OCI-LY7 (cell line): ENCODE data around the gene BRME1. TPM values are rescaled to one million over a fixed set of nuclear protein-coding genes. Genes with fewer than 3 reads are reported as not detected.
A peak's percentile ranks its signal among the peaks of the same experiment; 100 is the strongest.

Experiments
- BruUV-seq: library from RNA; stranded (reverse); fragments of 400-500 nt; replicated peaks from 2 replicates; lab custom pipeline; 2021; lab: Mats Ljungman, UMichigan
- CTCF ChIA-PET: fragments of 300-600 bp; sonication (Branson Sonifier 250); formaldehyde crosslinking; loops from one replicate; lab custom pipeline; 2022; ENCODE audit warnings: antibody characterized with exemption; ENCODE audit not compliant: unreplicated experiment; lab: Charles Lee
- POLR2A ChIA-PET: fragments of 300-600 bp; sonication (Branson Sonifier 250); formaldehyde crosslinking; loops from one replicate; lab custom pipeline; 2022; ENCODE audit warnings: antibody characterized with exemption; lab: Charles Lee
- DNase-seq: peaks from one replicate; pipeline ENCODE4 v3.0.0-alpha.2; 2015; ENCODE audit warnings: low spot score
- H2AFZ ChIP-seq: fragments of 200-600 bp; sonication (generic), shearing (Covaris generic); 2 replicates; pipeline ENCODE4 v1.6.1; 2014; ENCODE audit warnings: mild to moderate bottlenecking, antibody characterized with exemption, low read length, moderate library complexity
- H3K27ac ChIP-seq: fragments of 200-600 bp; sonication (generic); 2 replicates; pipeline ENCODE4 v1.5.1; 2014; ENCODE audit warnings: mixed run types, low read depth, mild to moderate bottlenecking, moderate library complexity, low read length, inconsistent platforms; ENCODE audit not compliant: poor library complexity, severe bottlenecking
- H3K36me3 ChIP-seq: fragments of 200-600 bp; sonication (generic); 2 replicates; pipeline ENCODE4 v1.6.1; 2014; ENCODE audit warnings: mild to moderate bottlenecking, antibody characterized with exemption, low read length, moderate library complexity, mixed read lengths; ENCODE audit not compliant: insufficient read depth
- H3K4me1 ChIP-seq: fragments of 200-600 bp; sonication (generic); 2 replicates; pipeline ENCODE4 v1.5.1; 2014; ENCODE audit warnings: mild to moderate bottlenecking, low read length; ENCODE audit not compliant: insufficient read depth, poor library complexity, severe bottlenecking
- H3K4me2 ChIP-seq: fragments of 200-600 bp; sonication (generic); 2 replicates; pipeline ENCODE4 v1.6.1; 2014; ENCODE audit warnings: mild to moderate bottlenecking, low read length
- H3K4me3 ChIP-seq: fragments of 200-600 bp; sonication (generic); 2 replicates; pipeline ENCODE4 v1.5.1; 2014; ENCODE audit warnings: mild to moderate bottlenecking, low read depth, low read length; ENCODE audit not compliant: poor library complexity, severe bottlenecking
- H3K79me2 ChIP-seq: fragments of 200-600 bp; sonication (generic); 2 replicates; pipeline ENCODE4 v1.6.1; 2016; ENCODE audit warnings: low read depth, mild to moderate bottlenecking, low read length, moderate library complexity, mixed read lengths; ENCODE audit not compliant: insufficient read depth
- H3K9me2 ChIP-seq: fragments of 200-600 bp; sonication (generic); 2 replicates; pipeline ENCODE4 v1.6.1; 2016; ENCODE audit warnings: mild to moderate bottlenecking, low read length, mixed read lengths; ENCODE audit not compliant: insufficient read depth
- H3K9me3 ChIP-seq: fragments of 200-600 bp; sonication (generic); 2 replicates; pipeline ENCODE4 v1.6.1; 2014; ENCODE audit warnings: mild to moderate bottlenecking, mixed run types, low read length, mixed read lengths
- H4K20me1 ChIP-seq: fragments of 200-600 bp; sonication (generic); 2 replicates; pipeline ENCODE4 v1.6.1; 2014; ENCODE audit warnings: mild to moderate bottlenecking, antibody characterized with exemption, low read length, moderate library complexity, mixed read lengths; ENCODE audit not compliant: insufficient read depth
- CTCF ChIP-seq: fragments of 200-600 bp; sonication (generic); conservative IDR thresholded peaks from 2 replicates; pipeline ENCODE4 v1.5.1; 2014; ENCODE audit warnings: mild to moderate bottlenecking, antibody characterized with exemption, low read length, moderate library complexity, mixed read lengths
- EZH2phosphoT487 ChIP-seq: fragments of 200-600 bp; sonication (generic); IDR thresholded peaks from 2 replicates; pipeline ENCODE4 v1.6.1; 2018; ENCODE audit warnings: low read depth, borderline replicate concordance, mild to moderate bottlenecking, mixed run types, antibody characterized with exemption, low read length, moderate library complexity, mixed read lengths
- intact Hi-C: fragments of 100-400 bp; cut with micrococcal nuclease; formaldehyde crosslinking; loops from one replicate; pipeline ENCODE4 v1.10.0; 2022; ENCODE audit not compliant: unreplicated experiment
- total RNA-seq, 2 experiments: library from RNA; depleted of rRNA in 1 of 2; stranded (reverse); fragments of >200 nt in 1 of 2; shearing (Covaris generic) in 1 of 2; gene quantifications; 2 replicates each; pipeline ENCODE4 v1.2.3, GENCODE V29; 2014 to 2022

Gene BRME1
- total RNA-seq, 2 experiments from 2014 or later: 2.5 to 7.2 TPM

DNA sequence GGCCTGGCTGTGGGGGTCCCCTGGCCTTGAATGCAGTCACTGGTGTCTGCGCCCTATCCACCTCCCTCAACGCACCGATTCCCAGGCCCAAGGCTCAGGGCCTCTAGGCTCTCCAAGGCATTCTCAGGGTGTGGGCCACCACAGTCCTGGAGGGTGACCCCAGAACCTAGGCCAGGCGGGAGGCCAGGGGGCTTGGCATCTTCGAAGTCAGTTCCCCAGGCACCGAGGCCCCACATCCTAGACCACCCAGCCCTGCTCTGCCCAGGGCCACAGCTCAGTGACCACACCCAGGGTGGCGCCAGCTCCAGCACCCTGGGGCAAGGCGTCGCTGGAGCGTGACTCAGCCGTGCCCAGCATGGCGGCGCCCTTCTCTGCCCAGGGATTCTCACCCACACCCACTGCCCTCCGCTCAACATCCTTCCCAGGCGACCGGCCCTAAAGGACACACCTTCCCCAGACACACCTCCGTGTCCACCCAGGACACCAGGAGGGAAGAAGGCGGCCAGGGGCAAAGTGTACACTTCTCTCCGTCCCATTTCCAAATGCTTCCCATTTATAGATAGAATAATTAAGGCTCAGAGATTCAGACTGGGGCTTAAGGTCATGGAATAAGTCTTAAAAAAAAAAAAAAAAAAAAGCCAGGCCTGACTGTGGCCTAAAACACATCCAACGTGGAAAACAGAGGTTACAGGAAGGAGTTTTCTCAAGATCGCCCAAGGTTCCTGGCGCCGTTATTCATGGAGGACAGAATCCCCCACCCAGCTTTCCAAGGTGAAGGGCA, 65.4 kb downstream of the BRME1 start:
- Histone ChIP-seq H3K9me3 (no peaks in the 10 kb centered on the region), H3K9me2 (no peaks in the 10 kb centered on the region), H3K4me3 (peak overlapping the region; percentile 65), H3K27ac (no peak overlapping the region), H3K79me2 (no peaks in the 10 kb centered on the region), H3K36me3 (no peaks in the 10 kb centered on the region), H4K20me1 (no peaks in the 10 kb centered on the region), H3K4me2 (peak overlapping the region; percentile 76), H3K4me1 (peaks cover 67% of the 10 kb centered on the region), H2AFZ (peak overlapping the region; percentile 74; the same call in 1 of the 2 replicates)
- TF ChIP-seq EZH2phosphoT487 (no peak), CTCF (no peak)
- CTCF ChIA-PET: interaction anchor here (0.6 kb wide), 1 partner anchor 52 kb away, joined by 11 read pairs; no protein-coding TSS in a partner anchor
- intact Hi-C loops: no loop called here
- no TSS peak for BruUV-seq
- POLR2A ChIA-PET: interaction anchor here (1.4 kb wide), 1 partner anchor 45 kb away, joined by 3 read pairs; the partner anchor contains the start of gene ZSWIM4
- no peak for DNase-seq

DNA sequence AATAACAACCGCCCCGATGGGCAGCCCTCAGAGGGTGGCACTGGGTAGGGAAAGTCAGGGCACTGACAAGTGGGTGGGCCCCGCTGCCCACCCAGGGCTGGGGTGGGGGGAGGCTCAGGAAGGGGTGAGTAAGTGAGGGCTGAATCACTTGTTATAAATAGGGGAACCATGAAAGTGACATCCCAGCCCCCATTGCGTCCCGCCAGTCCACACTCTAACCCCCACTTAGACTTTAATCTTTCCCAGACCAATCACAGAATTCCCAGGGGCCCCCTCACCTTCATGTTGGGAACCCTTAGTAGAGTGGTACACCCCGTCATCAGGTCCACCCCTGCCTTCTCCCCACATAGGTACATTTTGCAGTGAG, 66.0 kb downstream of the BRME1 start:
- peaks cover 68% of the 10 kb centered on the region for H3K4me1 ChIP-seq
- no peaks in the 10 kb centered on the region for H3K79me2 ChIP-seq
- no peak for TF ChIP-seq EZH2phosphoT487
- TF ChIP-seq CTCF: no peak
- H3K36me3 ChIP-seq: no peaks in the 10 kb centered on the region
- H3K9me2 ChIP-seq: no peaks in the 10 kb centered on the region
- no peaks in the 10 kb centered on the region for H4K20me1 ChIP-seq
- ChIA-PET CTCF (interaction anchor here (0.6 kb wide), 1 partner anchor 52 kb away, joined by 11 read pairs; no protein-coding TSS in a partner anchor), POLR2A (interaction anchor here (1.4 kb wide), 1 partner anchor 44 kb away, joined by 3 read pairs; the partner anchor contains the start of gene ZSWIM4)
- peak overlapping the region; percentile 76 for H3K4me2 ChIP-seq
- H2AFZ ChIP-seq: peak overlapping the region; percentile 74; the same call in 1 of the 2 replicates
- BruUV-seq: no TSS peak
- H3K27ac ChIP-seq: peak overlapping the region; percentile 64
- DNase-seq: no peak
- intact Hi-C loops: loop anchor here (10.0 kb wide), 2 partner anchors 55 to 675 kb away; no protein-coding TSS in a partner anchor
- H3K4me3 ChIP-seq: peak overlapping the region; percentile 65
- no peaks in the 10 kb centered on the region for H3K9me3 ChIP-seq
